Endodermal cell (in vitro differentiated cells): ENCODE results near the gene AIM2. TPM values are rescaled to one million over a fixed set of nuclear protein-coding genes. Genes with fewer than 3 reads are reported as not detected.
A peak's percentile ranks its signal among the peaks of the same experiment; 100 is the strongest.

Source experiments
- DNase-seq: peaks from one replicate; pipeline ENCODE4 v3.0.0-alpha.2; 2017
- H3K27ac ChIP-seq: 2 replicates; pipeline ENCODE4 v1.5.1; 2013; ENCODE audit warnings: mild to moderate bottlenecking, low read depth, low read length, moderate library complexity
- H3K27me3 ChIP-seq: 2 replicates; pipeline ENCODE4 v1.6.1; 2013; ENCODE audit warnings: mild to moderate bottlenecking, low read length, moderate library complexity; ENCODE audit not compliant: insufficient read depth, control insufficient read depth, poor library complexity, severe bottlenecking
- H3K36me3 ChIP-seq: 2 replicates; pipeline ENCODE4 v1.7.0; 2013; ENCODE audit warnings: mild to moderate bottlenecking, low read length, moderate library complexity; ENCODE audit not compliant: control insufficient read depth, insufficient read depth
- H3K4me1 ChIP-seq: one replicate; pipeline ENCODE4 v1.7.0; 2013; ENCODE audit warnings: low read length; ENCODE audit not compliant: control insufficient read depth, insufficient read depth
- H3K4me3 ChIP-seq: 2 replicates; pipeline ENCODE4 v1.5.1; 2013; ENCODE audit warnings: mild to moderate bottlenecking, low read length, moderate library complexity
- H3K9ac ChIP-seq: 2 replicates; pipeline ENCODE4 v1.6.1; 2013; ENCODE audit warnings: mild to moderate bottlenecking, low read length, moderate library complexity; ENCODE audit not compliant: poor library complexity, severe bottlenecking; ENCODE audit errors: extremely low read depth
- H3K9me3 ChIP-seq: 2 replicates; pipeline ENCODE4 v1.6.1; 2013; ENCODE audit warnings: mild to moderate bottlenecking, low read length, moderate library complexity; ENCODE audit not compliant: control insufficient read depth
- H3K27ac Mint-ChIP-seq: 2 replicates; pipeline ENCODE4 v1.8.0; 2020; ENCODE audit warnings: mixed read lengths
- H3K27me3 Mint-ChIP-seq: 2 replicates; pipeline ENCODE4 v1.8.0; 2021; ENCODE audit warnings: mild to moderate bottlenecking, mixed read lengths; ENCODE audit not compliant: insufficient read depth
- H3K36me3 Mint-ChIP-seq: 2 replicates; pipeline ENCODE4 v1.8.0; 2020; ENCODE audit warnings: low read depth, mixed read lengths
- H3K4me1 Mint-ChIP-seq: 2 replicates; pipeline ENCODE4 v1.8.0; 2020; ENCODE audit warnings: mixed read lengths
- H3K4me3 Mint-ChIP-seq: 2 replicates; pipeline ENCODE4 v1.8.0; 2020; ENCODE audit warnings: mild to moderate bottlenecking, moderate library complexity, mixed read lengths
- H3K9me3 Mint-ChIP-seq: 2 replicates; pipeline ENCODE4 v1.8.0; 2020; ENCODE audit warnings: mild to moderate bottlenecking, mixed read lengths
- CTCF ChIP-seq: fragments of 200-600 bp; sonication (generic); conservative IDR thresholded peaks from 2 replicates; pipeline ENCODE4 v1.5.0; 2021; ENCODE audit warnings: antibody characterized with exemption, mild to moderate bottlenecking
- WGBS, 2 experiments: methylation state at CpG; one replicate each; pipeline versions ENCODE4 v1.1.5 to v1.1.7; 2013; ENCODE audit warnings: missing lambda C conversion rate in 2 of 2, mixed read lengths in 1 of 2; ENCODE audit not compliant: insufficient coverage in 1 of 2, insufficient read length in 1 of 2; 5-methylcytosine and 5-hydroxymethylcytosine counted together
- total RNA-seq, 2 donors: library from RNA; stranded (reverse); fragmentation: NEBNext Ultra II Directional in 1 of 2; extraction: Animal tissue kit (Norgen Biotek cat#: 25700) in 1 of 2; gene quantifications; 2 replicates in 1 of 2; 3 replicates in 1 of 2; pipeline ENCODE4 v1.2.1, GENCODE V29; 2021

The AIM2 gene
- total RNA-seq, 2 donors from 2014 or later = 2.0 to 4.2 TPM

- no peaks in the 10 kb centered on the region for H3K36me3 Mint-ChIP-seq
- H3K27ac Mint-ChIP-seq = no peak overlapping the region
- H3K27me3 ChIP-seq = no peaks in the 10 kb centered on the region
- no peak overlapping the region for H3K4me3 ChIP-seq
- TF ChIP-seq CTCF = peak; percentile 87
- no peak overlapping the region for H3K27ac ChIP-seq
- H3K36me3 ChIP-seq = no peaks in the 10 kb centered on the region
- no peaks in the 10 kb centered on the region for H3K9me3 Mint-ChIP-seq
- H3K4me1 ChIP-seq = peaks cover 5% of the 10 kb centered on the region
- no peaks in the 10 kb centered on the region for H3K9me3 ChIP-seq
- H3K4me1 Mint-ChIP-seq = peaks cover 28% of the 10 kb centered on the region
- no peak overlapping the region for H3K9ac ChIP-seq
- no peak overlapping the region for H3K4me3 Mint-ChIP-seq
- DNase-seq = no peak
- no peaks in the 10 kb centered on the region for H3K27me3 Mint-ChIP-seq
These were observed 4.5 kb downstream of the AIM2 start for GRCh38 chr1:159071970-159072582.

GRCh38 chr1:159068886-159069285 lies 7.7 kb downstream of the AIM2 start:
- peaks cover 12% of the 10 kb centered on the region for H3K9me3 ChIP-seq
- WGBS, 2 experiments = 94% methylated on average over 2 of the region's 2 CpGs; no CpG with 5 or more reads in 1 of the 2 experiments
- no peaks in the 10 kb centered on the region for H3K27me3 ChIP-seq
- Mint-ChIP-seq H3K27me3 (no peaks in the 10 kb centered on the region), H3K4me1 (peaks cover 29% of the 10 kb centered on the region), H3K27ac (no peak overlapping the region), H3K36me3 (no peaks in the 10 kb centered on the region), H3K4me3 (no peak overlapping the region), H3K9me3 (peaks cover 16% of the 10 kb centered on the region)
- no peak overlapping the region for H3K4me3 ChIP-seq
- no peak overlapping the region for H3K9ac ChIP-seq
- peaks cover 8% of the 10 kb centered on the region for H3K4me1 ChIP-seq
- no peak for DNase-seq
- no peak overlapping the region for H3K27ac ChIP-seq
- H3K36me3 ChIP-seq = no peaks in the 10 kb centered on the region
- TF ChIP-seq CTCF = no peak

- H3K9me3 ChIP-seq = peaks cover 12% of the 10 kb centered on the region
- peak overlapping the region; percentile 54 for H3K27ac Mint-ChIP-seq
- H3K36me3 ChIP-seq = no peaks in the 10 kb centered on the region
- no peak overlapping the region for H3K4me3 Mint-ChIP-seq
- H3K4me1 ChIP-seq = peaks cover 8% of the 10 kb centered on the region
- H3K27me3 ChIP-seq = no peaks in the 10 kb centered on the region
- DNase-seq = no peak
- H3K27ac ChIP-seq = no peak overlapping the region
- no peaks in the 10 kb centered on the region for H3K27me3 Mint-ChIP-seq
- peaks cover 29% of the 10 kb centered on the region for H3K4me1 Mint-ChIP-seq
- peaks cover 16% of the 10 kb centered on the region for H3K9me3 Mint-ChIP-seq
- H3K4me3 ChIP-seq = no peak overlapping the region
- no peaks in the 10 kb centered on the region for H3K36me3 Mint-ChIP-seq
- H3K9ac ChIP-seq = no peak overlapping the region
- no peak for TF ChIP-seq CTCF
- 56 to 65% methylated on average over 4 to 6 of the region's 6 CpGs for WGBS, 2 experiments
These were observed 8.6 kb downstream of the AIM2 start for GRCh38 chr1:159067699-159068621.
